SK-N-SH treated with all-trans-retinoic acid at 6 μM for 48 hours (cell line): ENCODE measurements around the gene TSKU.

Experiments used
- ARNTL ChIP-seq: fragments of 450-650 bp; formaldehyde crosslinking; IDR thresholded peaks from 2 replicates; pipeline ENCODE4 v1.5.0; 2020; ENCODE audit warnings: low read depth, mild to moderate bottlenecking, moderate library complexity, borderline replicate concordance
- BACH2 ChIP-seq: fragments of 250-450 bp; sonication (Bioruptor Pico); IDR thresholded peaks from 2 replicates; pipeline ENCODE4 v1.9.0; 2021; ENCODE audit warnings: mild to moderate bottlenecking, borderline replicate concordance
- OSR1 ChIP-seq: fragments of 250-450 bp; sonication (Bioruptor Pico); IDR thresholded peaks from 2 replicates; pipeline ENCODE4 v1.8.0; 2022; ENCODE audit warnings: moderate library complexity, mild to moderate bottlenecking, inconsistent platforms
- RARB ChIP-seq: fragments of 250-450 bp; sonication (Bioruptor Pico); IDR thresholded peaks from 2 replicates; pipeline ENCODE4 v1.8.0; 2021; ENCODE audit warnings: mild to moderate bottlenecking, moderate library complexity
- TOX ChIP-seq: fragments of 250-450 bp; sonication (Bioruptor Pico); IDR thresholded peaks from 2 replicates; pipeline ENCODE4 v1.8.0; 2021; ENCODE audit warnings: mild to moderate bottlenecking, moderate library complexity, borderline replicate concordance
- ZC3H10 ChIP-seq: fragments of 250-450 bp; sonication (Bioruptor Pico); IDR thresholded peaks from 2 replicates; pipeline ENCODE4 v1.5.1; 2021; ENCODE audit warnings: mild to moderate bottlenecking, moderate library complexity
- TF ChIP-seq, protein P1 (sequence below): fragments of 250-450 bp; sonication (Bioruptor Pico); IDR thresholded peaks from 2 replicates; pipeline ENCODE4 v1.5.0; 2020; ENCODE audit warnings: mild to moderate bottlenecking, moderate library complexity
- TF ChIP-seq, protein P2 (sequence below): fragments of 250-450 bp; sonication (Bioruptor Pico); IDR thresholded peaks from 2 replicates; pipeline ENCODE4 v1.8.0; 2021; ENCODE audit warnings: low read depth, mild to moderate bottlenecking, moderate library complexity, borderline replicate concordance
- TF ChIP-seq, protein P3 (sequence below): fragments of 250-450 bp; sonication (Bioruptor Pico); IDR thresholded peaks from 2 replicates; pipeline ENCODE4 v1.8.0; 2020; ENCODE audit warnings: mild to moderate bottlenecking, moderate library complexity, borderline replicate concordance
- TF ChIP-seq, protein P4 (sequence below): fragments of 250-450 bp; sonication (Bioruptor Pico); IDR thresholded peaks from 2 replicates; pipeline ENCODE4 v1.5.1; 2020; ENCODE audit warnings: low read depth, mild to moderate bottlenecking, moderate library complexity

DNA sequence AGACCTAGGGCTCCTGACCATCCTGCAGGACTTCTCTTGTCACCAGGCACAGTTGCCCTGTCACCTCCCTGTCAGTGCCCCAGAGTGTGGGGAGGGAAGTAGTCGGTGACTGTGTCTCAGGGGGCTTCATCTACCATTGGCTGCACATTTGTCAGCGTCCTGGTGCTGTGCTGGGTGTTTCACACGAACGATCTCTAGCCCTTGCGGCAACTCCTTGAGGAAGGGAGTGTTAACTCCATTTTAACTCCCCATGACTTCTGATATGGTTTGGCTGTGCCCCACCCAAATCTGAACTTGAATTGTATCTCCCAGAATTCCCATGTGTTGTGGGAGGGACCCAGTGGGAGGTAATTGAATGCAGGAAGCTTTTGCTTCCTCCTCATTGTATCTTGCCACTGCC, 7.1 kb downstream of the TSKU start:
- TF ChIP-seq BACH2 (no peak), ARNTL (CRISPR knock-in tag) (no peak), OSR1 (CRISPR knock-in tag) (no peak), ZC3H10 (no peak), RARB (no peak), TOX (CRISPR knock-in tag) (no peak)
- TF ChIP-seq, protein P1, sequence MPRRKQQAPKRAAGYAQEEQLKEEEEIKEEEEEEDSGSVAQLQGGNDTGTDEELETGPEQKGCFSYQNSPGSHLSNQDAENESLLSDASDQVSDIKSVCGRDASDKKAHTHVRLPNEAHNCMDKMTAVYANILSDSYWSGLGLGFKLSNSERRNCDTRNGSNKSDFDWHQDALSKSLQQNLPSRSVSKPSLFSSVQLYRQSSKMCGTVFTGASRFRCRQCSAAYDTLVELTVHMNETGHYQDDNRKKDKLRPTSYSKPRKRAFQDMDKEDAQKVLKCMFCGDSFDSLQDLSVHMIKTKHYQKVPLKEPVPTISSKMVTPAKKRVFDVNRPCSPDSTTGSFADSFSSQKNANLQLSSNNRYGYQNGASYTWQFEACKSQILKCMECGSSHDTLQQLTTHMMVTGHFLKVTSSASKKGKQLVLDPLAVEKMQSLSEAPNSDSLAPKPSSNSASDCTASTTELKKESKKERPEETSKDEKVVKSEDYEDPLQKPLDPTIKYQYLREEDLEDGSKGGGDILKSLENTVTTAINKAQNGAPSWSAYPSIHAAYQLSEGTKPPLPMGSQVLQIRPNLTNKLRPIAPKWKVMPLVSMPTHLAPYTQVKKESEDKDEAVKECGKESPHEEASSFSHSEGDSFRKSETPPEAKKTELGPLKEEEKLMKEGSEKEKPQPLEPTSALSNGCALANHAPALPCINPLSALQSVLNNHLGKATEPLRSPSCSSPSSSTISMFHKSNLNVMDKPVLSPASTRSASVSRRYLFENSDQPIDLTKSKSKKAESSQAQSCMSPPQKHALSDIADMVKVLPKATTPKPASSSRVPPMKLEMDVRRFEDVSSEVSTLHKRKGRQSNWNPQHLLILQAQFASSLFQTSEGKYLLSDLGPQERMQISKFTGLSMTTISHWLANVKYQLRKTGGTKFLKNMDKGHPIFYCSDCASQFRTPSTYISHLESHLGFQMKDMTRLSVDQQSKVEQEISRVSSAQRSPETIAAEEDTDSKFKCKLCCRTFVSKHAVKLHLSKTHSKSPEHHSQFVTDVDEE (CRISPR knock-in tag): no peak
- TF ChIP-seq, protein P2, sequence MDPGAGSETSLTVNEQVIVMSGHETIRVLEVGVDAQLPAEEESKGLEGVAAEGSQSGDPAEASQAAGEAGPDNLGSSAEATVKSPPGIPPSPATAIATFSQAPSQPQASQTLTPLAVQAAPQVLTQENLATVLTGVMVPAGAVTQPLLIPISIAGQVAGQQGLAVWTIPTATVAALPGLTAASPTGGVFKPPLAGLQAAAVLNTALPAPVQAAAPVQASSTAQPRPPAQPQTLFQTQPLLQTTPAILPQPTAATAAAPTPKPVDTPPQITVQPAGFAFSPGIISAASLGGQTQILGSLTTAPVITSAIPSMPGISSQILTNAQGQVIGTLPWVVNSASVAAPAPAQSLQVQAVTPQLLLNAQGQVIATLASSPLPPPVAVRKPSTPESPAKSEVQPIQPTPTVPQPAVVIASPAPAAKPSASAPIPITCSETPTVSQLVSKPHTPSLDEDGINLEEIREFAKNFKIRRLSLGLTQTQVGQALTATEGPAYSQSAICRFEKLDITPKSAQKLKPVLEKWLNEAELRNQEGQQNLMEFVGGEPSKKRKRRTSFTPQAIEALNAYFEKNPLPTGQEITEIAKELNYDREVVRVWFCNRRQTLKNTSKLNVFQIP: no peak
- TF ChIP-seq, protein P3, sequence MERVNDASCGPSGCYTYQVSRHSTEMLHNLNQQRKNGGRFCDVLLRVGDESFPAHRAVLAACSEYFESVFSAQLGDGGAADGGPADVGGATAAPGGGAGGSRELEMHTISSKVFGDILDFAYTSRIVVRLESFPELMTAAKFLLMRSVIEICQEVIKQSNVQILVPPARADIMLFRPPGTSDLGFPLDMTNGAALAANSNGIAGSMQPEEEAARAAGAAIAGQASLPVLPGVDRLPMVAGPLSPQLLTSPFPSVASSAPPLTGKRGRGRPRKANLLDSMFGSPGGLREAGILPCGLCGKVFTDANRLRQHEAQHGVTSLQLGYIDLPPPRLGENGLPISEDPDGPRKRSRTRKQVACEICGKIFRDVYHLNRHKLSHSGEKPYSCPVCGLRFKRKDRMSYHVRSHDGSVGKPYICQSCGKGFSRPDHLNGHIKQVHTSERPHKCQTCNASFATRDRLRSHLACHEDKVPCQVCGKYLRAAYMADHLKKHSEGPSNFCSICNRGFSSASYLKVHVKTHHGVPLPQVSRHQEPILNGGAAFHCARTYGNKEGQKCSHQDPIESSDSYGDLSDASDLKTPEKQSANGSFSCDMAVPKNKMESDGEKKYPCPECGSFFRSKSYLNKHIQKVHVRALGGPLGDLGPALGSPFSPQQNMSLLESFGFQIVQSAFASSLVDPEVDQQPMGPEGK: no peak
- TF ChIP-seq, protein P4, sequence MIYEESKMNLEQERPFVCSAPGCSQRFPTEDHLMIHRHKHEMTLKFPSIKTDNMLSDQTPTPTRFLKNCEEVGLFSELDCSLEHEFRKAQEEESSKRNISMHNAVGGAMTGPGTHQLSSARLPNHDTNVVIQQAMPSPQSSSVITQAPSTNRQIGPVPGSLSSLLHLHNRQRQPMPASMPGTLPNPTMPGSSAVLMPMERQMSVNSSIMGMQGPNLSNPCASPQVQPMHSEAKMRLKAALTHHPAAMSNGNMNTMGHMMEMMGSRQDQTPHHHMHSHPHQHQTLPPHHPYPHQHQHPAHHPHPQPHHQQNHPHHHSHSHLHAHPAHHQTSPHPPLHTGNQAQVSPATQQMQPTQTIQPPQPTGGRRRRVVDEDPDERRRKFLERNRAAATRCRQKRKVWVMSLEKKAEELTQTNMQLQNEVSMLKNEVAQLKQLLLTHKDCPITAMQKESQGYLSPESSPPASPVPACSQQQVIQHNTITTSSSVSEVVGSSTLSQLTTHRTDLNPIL: no peak
